NCI-H2081 treated with DMSO at 0.1 percent for 48 hours (cell line): ENCODE measurements around the gene SPRY2.

ENCODE experiments used
- DNase-seq: peaks from one replicate; lab custom pipeline; 2025; lab: John Stamatoyannopoulos, UW

The SPRY2 gene

GRCh38 chr13:80313668-80314256, 27.2 kb downstream of the SPRY2 start:
- DNase-seq: no peak

- DNase-seq: no peak
Observed at GRCh38 chr13:80312967-80313366, 28.0 kb downstream of the SPRY2 start.

- DNase-seq: no peak
Observed at GRCh38 chr13:80312012-80312704, 28.8 kb downstream of the SPRY2 start.

- DNase-seq: no peak
Observed at GRCh38 chr13:80309926-80310325, 31.0 kb downstream of the SPRY2 start.

DNA sequence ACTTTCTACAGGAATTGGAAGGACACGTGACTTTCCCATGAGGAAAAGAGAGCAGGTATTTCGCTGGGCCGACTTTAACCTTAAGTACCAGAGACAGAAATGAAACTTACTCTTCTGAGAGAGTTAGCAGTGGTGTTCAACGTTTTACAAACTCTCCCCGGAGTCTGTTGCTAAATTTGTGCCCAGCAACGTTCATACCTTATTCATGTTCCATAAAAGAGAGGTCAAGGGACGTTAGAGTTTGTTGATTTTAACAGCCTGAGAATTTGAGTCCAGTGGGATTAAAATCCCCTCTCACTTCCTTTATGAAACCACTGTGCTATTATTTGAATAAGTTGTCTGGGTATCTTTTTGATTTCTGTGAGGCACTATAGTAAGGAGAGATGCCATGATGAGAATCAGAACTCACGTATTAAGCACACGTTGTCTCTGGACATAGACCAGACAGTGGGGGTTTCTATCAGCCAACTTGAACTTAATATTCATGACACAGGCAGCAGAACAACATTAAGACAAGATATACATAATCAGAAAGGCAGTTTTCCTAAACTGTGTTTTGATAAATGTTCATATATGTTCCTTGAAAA, 33.4 kb downstream of the SPRY2 start:
- DNase-seq: no peak

DNA sequence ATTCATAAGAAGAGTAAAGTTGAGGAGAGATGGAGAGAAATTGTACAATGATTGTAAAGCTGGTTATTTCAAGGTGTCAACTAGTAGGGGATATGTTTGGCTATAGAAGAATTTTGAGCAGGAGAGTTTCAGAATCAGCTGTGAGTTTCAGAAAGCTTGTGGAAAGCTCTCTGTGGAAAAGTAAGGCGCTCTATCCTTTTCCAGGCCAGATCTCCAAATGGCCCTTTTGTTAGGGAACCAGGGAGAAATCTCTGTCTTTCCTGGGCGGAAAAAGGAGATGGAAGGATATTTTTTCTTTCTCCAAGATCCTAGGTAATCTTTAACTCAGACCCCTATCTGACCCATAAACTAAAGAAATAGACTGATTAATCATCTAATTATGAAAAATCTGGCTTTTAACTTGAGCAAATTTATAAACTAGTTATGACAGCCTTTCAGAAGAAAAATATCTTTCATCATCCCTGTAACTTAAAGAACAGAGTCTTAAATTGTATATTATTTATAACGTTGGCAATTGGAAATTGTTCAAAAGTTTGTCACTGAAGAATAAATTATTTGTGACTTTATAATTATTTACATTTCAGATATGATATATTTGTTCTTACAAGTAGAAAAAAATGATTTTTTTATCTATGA, 34.5 kb downstream of the SPRY2 start:
- DNase-seq: no peak

DNA sequence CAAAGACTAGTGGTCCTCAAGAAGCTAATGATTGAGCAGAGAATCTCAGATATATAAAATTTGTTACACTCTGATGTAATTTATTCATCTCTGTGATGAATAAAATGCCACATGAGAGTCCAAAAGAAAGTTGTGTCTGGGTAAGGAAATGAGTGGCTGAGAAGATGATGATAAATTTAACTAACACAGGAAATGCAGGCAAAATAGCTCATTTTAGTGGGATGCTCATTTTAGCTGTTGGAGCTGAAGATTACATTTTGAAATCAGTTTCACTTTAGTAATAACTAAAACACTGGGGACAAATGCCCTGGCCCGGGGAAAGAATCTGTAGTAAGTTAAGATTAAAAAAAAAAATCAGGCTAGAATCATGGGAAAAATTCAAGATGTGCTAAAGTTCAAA, 35.2 kb downstream of the SPRY2 start:
- no peak for DNase-seq

GRCh38 chr13:80303225-80303811, 37.6 kb downstream of the SPRY2 start:
- DNase-seq: no peak

GRCh38 chr13:80299046-80299445, 41.9 kb downstream of the SPRY2 start:
- no peak for DNase-seq

DNA sequence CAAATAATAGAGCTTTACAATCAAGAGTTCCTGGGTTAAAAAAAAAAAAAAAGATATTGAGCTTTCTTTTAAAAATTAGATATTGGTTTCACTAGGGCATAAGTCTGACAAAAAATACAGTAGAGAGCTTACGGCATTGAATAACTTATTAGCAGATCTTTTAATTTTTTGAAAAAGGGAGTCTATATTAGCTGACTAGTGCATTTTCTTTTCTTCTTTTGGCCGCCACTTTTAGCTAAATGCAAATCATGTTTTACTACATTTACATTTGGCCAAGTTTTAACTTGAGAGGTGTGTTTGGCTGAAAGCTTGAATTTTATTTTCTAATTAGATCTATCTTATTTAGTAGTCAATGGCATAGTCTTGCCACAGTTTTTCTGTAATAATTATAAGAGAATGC, 43.4 kb downstream of the SPRY2 start:
- DNase-seq: no peak

GRCh38 chr13:80297094-80297493, 43.8 kb downstream of the SPRY2 start:
- DNase-seq: no peak

- no peak for DNase-seq
Observed at GRCh38 chr13:80296638-80297037, 44.3 kb downstream of the SPRY2 start.

DNA sequence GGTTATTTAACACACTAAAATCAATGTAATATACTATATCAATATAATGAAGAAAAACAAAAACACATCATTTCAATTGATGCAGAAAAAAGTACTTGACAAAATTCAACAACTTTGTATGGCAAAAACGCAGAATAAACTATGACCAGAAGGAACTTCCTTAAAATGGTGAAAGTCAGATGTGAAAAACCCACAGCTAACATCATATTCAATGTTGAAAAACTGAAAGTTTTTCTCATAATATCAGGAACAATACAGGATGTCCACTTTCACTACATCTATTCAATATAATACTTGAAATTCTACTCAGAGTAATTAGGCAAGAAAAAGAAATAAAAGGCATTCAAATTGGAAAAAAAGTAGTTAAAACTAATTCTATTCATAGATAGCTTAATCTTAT, 50.3 kb downstream of the SPRY2 start:
- no peak for DNase-seq
